Activated CD8-positive, alpha-beta memory T cell treated with anti-CD3 and anti-CD28 coated beads for 1 hour (primary cell): ENCODE measurements around the gene PIAS1.
A peak's percentile ranks its signal among the peaks of the same experiment; 100 is the strongest.
"Not testable (repeated sequence)": the region's sequence is repeated elsewhere in the genome, so short reads cannot be mapped to it uniquely, and the experiment has no call there.

Experiments used
- DNase-seq, 2 donors: peaks; one replicate each; pipeline ENCODE4 v3.0.0-alpha.2; 2020; ENCODE audit warnings: low read depth in 1 of 2; ENCODE audit errors: extremely low read depth in 1 of 2

The PIAS1 gene

GRCh38 chr15:68034081-68034480 is 20.0 kb upstream of the PIAS1 start:
- no peak for DNase-seq

- DNase-seq: no peak
These were observed 19.3 kb upstream of the PIAS1 start for GRCh38 chr15:68034719-68035293.

- DNase-seq: no peak
These were observed 15.9 kb upstream of the PIAS1 start for GRCh38 chr15:68038246-68038645.

- DNase-seq: no peak
These were observed 14.0 kb upstream of the PIAS1 start for GRCh38 chr15:68040144-68040543.

GRCh38 chr15:68042156-68042854 is 11.8 kb upstream of the PIAS1 start:
- no peak for DNase-seq

- no peak for DNase-seq
These were observed 11.3 kb upstream of the PIAS1 start for GRCh38 chr15:68042855-68043222.

GRCh38 chr15:68045289-68046265 is 8.5 kb upstream of the PIAS1 start:
- DNase-seq: no peak

- no peak for DNase-seq
These were observed 6.3 kb upstream of the PIAS1 start for GRCh38 chr15:68047826-68048225.

- DNase-seq: no peak
These were observed 3.0 kb upstream of the PIAS1 start for GRCh38 chr15:68051109-68051508.

GRCh38 chr15:68051907-68052306 is 2.2 kb upstream of the PIAS1 start:
- DNase-seq: no peak

- no peak for DNase-seq
These were observed 1.7 kb upstream of the PIAS1 start for GRCh38 chr15:68052431-68052830.

GRCh38 chr15:68053001-68053400 is 1.1 kb upstream of the PIAS1 start:
- no peak for DNase-seq

- DNase-seq: peak in 1 of 2 donors; percentile 18
These were observed 611 bp downstream of the PIAS1 start for GRCh38 chr15:68054628-68055223.

- peak in 1 of 2 donors; percentile 19 for DNase-seq
These were observed 1.1 kb downstream of the PIAS1 start for GRCh38 chr15:68055224-68055705.

- DNase-seq: no peak
These were observed 2.2 kb downstream of the PIAS1 start for GRCh38 chr15:68056097-68056865.

- DNase-seq: no peak
These were observed 2.9 kb downstream of the PIAS1 start for GRCh38 chr15:68057034-68057433.

GRCh38 chr15:68057758-68058157 is 3.6 kb downstream of the PIAS1 start:
- DNase-seq: no peak

GRCh38 chr15:68058970-68059369 is 4.9 kb downstream of the PIAS1 start:
- not testable (repeated sequence) for DNase-seq

- no peak for DNase-seq
These were observed 5.5 kb downstream of the PIAS1 start for GRCh38 chr15:68059630-68060029.

GRCh38 chr15:68061171-68061570 is 7.1 kb downstream of the PIAS1 start:
- DNase-seq: no peak
